GM18511 (cell line): ENCODE results near the gene TSHZ3.

Source experiments
- ATAC-seq: cut with Tn5 transposase; IDR thresholded peaks from one replicate; pipeline ENCODE4 v1.9.1; 2021; ENCODE audit warnings: mild to moderate bottlenecking, moderate library complexity; ENCODE audit not compliant: unreplicated experiment

Gene TSHZ3

GRCh38 chr19:31349160-31349881, at the start of gene TSHZ3:
TSHZ3 (minus strand) TSS chr19:31349436; CDS start chr19:31349219, 217 bp downstream.
- no peak for ATAC-seq

GRCh38 chr19:31397308-31397707, 48.1 kb upstream of the TSHZ3 start:
- no peak for ATAC-seq

- no peak for ATAC-seq
Observed at GRCh38 chr19:31392464-31392863, 43.2 kb upstream of the TSHZ3 start.

GRCh38 chr19:31391518-31391917, 42.3 kb upstream of the TSHZ3 start:
- no peak for ATAC-seq

- ATAC-seq = no peak
Observed at GRCh38 chr19:31390711-31391110, 41.5 kb upstream of the TSHZ3 start.

GRCh38 chr19:31389874-31390273, 40.6 kb upstream of the TSHZ3 start:
- no peak for ATAC-seq

GRCh38 chr19:31387717-31388301, 38.6 kb upstream of the TSHZ3 start:
- no peak for ATAC-seq

- ATAC-seq = no peak
Observed at GRCh38 chr19:31386806-31387205, 37.6 kb upstream of the TSHZ3 start.

- ATAC-seq = no peak
Observed at GRCh38 chr19:31385744-31386143, 36.5 kb upstream of the TSHZ3 start.

GRCh38 chr19:31383553-31383952, 34.3 kb upstream of the TSHZ3 start:
- ATAC-seq = no peak

GRCh38 chr19:31380854-31381253, 31.6 kb upstream of the TSHZ3 start:
- no peak for ATAC-seq

GRCh38 chr19:31378404-31378803, 29.2 kb upstream of the TSHZ3 start:
- ATAC-seq = no peak

GRCh38 chr19:31377736-31378135, 28.5 kb upstream of the TSHZ3 start:
- ATAC-seq = no peak

- ATAC-seq = no peak
Observed at GRCh38 chr19:31372246-31372781, 23.1 kb upstream of the TSHZ3 start.

GRCh38 chr19:31370216-31370615, 21.0 kb upstream of the TSHZ3 start:
- no peak for ATAC-seq

- no peak for ATAC-seq
Observed at GRCh38 chr19:31364963-31365362, 15.7 kb upstream of the TSHZ3 start.

GRCh38 chr19:31361728-31362127, 12.5 kb upstream of the TSHZ3 start:
- no peak for ATAC-seq

- no peak for ATAC-seq
Observed at GRCh38 chr19:31357315-31357673, 8.1 kb upstream of the TSHZ3 start.

GRCh38 chr19:31356587-31357314, 7.5 kb upstream of the TSHZ3 start:
- no peak for ATAC-seq

GRCh38 chr19:31355665-31356289, 6.5 kb upstream of the TSHZ3 start:
- no peak for ATAC-seq
